GM10847 (cell line): ENCODE results near the gene IGF1R.

ENCODE experiments used
- POLR2A ChIP-seq: IDR thresholded peaks from 2 replicates; pipeline ENCODE4 v1.6.1; 2011; ENCODE audit not compliant: insufficient read length; ENCODE audit errors: extremely low read depth

IGF1R gene

DNA sequence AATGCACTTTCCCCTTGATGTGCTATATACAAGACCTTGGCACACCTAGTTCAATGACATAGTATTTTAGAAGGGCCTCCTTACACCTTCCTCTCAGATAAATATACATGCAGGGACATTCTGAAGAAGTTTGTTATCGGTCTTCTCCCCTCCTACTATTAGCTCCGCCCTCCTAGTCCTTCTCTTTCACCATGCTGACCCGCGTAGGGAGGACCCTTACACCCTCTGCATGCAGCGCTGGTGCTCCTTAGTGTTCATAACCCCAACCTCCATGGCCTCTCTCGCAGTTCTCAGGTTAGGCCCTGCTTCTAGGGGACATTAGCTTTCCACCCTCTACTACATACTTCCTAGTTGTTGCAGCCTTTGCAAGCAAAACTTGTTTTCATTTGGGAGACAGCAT lies 212.8 kb downstream of the IGF1R start:
- no peak for TF ChIP-seq POLR2A

DNA sequence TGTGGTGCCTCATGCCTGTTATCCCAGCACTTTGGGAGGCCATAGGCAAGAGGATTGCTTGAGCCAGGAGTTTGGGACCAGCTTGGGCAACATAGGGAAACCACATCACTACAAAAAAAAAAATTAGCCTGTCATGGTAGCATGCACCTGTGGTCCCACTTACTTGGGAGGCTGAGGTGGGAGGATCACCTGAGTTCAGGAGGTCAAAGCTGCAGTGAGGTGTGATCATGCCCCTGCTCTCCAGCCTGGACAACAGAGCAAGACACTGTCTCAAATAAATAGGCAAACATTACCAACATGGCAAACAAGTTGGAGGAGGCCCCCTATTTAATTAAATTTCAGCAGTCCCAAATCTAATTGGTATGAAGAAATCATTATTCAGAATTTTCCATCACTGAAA lies 215.6 kb downstream of the IGF1R start:
- no peak for TF ChIP-seq POLR2A

DNA sequence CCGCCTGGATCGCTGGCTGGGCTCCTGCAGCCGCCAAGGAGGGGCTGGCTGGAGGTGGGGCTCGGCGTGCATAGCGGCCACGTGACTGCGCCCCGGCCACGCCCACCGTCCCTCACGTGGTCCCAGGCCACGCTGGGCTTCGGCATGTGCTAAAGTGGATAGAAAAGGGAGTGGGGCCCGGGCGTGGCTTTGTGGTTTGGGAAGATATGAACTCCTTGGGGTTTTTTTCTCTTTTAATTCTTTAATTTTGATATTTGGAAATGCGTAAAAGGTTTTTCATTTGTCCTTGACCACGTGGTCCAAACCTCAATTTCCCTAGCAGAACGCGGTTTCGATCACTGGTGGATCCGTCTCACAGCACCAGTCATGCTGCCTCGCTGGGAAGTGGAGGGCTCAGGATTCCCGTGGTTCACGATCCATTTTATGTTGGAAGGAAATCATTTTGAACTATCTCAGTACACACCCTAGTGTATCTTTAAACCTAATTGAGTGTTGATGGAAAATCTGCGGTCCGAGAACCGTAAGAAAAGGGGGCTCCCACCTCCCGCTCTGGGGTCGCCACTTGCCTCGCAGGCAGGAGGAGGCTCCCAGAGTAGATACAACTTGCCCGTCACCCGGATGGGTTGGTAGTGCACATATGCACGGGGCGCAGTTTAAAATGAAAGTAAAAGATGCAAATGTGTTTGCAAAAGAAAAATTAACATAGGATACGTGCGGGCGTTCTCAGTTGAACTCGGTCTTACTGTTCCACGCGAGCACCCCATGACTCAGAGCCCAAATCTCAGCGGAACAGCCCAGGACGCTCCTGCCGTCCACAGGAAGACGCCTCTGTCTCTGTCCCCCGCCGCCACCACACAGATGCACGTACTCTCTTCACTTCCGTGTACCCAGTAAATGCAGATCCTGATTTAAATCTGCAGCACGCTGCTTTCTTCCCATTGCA lies 217.3 kb downstream of the IGF1R start:
- no peak for TF ChIP-seq POLR2A

DNA sequence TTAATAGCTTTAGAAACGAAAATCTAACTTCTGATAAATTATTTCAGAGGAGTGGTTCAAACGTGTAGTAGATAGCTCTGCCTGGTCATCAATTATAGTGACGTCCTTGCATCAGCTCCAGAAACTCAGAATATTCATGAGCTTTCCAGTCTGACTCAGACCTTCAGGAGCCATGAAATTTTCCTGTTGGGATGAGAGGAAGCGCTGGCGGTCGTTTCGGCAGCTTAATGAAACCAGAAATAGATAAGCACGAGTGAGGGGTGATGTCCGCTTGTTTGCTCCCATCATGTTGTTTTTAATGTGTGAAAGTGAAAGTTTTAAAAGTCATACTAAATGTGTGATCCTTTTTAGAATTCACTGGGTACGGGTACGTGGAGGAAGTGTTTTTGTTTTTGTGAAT lies 218.2 kb downstream of the IGF1R start:
- no peak for TF ChIP-seq POLR2A

DNA sequence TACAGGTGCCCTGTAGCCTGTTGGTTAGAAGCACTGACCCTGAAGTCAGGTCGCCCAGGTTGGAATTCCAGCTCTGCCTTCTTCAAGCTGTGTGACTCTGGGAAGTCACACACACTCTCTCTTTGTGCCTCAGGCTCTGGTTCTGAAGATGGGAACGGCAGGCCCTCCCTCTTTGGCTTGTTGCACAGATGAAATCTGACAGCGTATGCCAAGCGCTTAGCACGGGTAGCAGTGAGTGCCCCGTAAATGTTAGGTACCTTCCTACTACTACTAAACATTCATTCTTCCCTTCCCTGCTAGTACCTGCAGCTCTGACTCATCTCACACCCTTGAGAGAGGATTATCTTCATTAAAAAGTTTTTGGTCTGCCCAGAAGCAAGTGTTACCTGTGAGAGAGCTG lies 220.2 kb downstream of the IGF1R start:
- TF ChIP-seq POLR2A: no peak

DNA sequence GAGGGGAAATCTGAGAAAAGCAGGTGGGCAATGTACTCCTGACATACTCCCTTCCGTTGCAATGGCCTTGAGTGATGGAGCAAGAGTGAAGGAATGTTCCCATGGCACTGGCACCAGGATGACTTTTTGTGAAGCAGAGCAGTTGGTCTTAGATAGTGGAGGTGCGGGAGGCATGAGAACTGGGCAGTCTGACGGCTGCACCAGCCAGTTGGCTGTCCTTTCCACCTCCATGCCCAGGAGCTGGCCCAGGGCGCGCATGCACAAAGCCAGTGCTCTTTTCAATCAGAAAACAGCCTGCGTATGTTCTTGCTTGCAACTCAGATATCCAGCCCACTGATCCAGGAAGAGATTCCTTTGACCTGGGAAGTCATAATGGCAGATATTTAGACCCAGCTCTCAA lies 222.4 kb downstream of the IGF1R start:
- TF ChIP-seq POLR2A: no peak

DNA sequence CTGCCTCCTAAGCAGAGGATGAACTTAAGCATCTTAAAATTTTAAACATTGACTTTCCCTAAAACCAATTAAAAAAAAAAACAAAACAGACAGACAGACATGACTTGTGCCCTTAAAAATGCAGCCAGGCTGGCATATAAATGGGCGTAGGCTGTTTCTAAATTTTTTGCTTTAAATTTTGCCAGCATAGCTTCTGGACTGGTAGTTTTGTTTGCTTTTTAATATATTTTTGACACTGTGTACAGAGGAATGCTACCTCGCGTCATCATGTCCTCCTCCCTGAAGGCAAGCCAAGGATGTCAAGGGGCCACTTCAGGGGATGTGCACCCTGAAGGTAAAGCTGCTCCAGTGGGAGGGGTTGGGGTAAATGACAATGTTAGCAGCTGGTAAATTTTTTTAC lies 224.4 kb downstream of the IGF1R start:
- no peak for TF ChIP-seq POLR2A

DNA sequence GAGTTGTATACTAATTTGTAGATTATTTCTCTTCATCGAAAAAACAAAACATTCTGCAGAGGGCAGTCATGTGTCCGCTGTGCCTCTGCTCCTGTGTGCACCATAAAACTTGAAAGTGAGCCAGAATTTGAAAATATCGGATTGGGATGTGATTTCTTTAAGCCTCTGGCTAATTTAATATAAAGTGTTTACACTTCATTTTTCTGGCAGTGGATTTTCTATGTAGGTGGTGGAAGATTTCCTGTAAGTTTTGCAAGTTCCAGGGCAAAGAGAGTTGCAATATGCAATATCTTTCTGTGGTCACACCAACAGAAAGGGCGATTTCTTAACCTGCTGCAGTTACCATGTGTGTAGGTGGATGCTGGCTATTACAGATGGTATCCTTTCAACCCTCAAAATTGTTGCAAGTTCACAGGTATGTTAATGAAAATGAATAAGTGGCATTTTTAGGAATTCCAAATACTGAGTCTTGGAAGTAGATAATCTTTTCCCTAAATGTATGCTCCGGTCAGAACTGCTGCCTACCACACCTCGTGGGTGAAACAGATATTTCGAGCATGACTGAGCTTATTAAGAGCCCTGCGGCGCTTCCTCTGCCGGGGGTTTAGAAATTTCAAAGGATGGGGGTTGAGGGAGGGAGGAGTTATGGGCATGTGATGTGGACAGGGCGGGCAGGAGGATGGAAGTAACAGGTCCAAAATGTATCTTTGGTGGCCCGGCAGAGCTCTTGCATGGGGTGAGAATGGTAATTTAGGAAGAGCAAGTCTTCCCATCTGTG lies 225.3 kb downstream of the IGF1R start:
- no peak for TF ChIP-seq POLR2A

DNA sequence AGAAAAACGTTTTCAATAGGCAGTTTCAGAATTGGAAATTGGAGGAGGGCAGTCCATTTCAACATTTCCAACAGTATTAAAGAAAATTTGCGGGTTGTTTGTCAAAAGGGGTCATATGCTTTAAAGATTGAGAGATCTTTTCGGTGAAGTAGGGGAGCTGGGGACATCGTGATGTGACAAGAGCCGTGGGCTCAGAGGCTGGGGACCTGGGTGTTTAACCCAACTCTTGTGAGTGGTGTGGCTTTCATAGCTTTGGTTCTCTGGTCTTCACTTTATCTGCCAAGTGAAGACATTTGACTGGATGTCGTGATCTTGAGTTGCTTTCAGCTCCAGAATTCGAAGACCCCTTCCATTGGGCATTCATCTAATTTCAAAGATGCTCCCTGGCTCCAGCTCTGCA lies 226.0 kb downstream of the IGF1R start:
- no peak for TF ChIP-seq POLR2A

DNA sequence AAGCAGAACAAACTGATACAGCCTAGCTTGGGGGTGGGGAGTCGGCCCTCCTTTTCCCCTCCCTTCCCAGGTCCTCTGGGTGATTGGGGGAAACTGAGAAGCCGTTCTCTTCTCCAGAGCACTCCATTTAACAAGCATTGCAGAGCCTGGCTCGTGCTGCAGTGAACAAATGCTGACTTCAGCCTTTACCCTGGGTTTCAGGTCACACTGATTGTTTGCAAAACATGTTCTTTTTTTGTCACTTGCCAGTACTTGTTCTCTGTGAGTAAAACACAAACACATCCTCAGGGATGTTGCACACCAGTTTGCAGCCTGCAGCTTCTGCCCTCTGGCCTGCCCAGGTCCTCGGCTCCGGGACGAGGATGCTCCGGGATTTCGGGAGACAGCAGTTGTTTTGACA lies 226.4 kb downstream of the IGF1R start:
- no peak for TF ChIP-seq POLR2A

DNA sequence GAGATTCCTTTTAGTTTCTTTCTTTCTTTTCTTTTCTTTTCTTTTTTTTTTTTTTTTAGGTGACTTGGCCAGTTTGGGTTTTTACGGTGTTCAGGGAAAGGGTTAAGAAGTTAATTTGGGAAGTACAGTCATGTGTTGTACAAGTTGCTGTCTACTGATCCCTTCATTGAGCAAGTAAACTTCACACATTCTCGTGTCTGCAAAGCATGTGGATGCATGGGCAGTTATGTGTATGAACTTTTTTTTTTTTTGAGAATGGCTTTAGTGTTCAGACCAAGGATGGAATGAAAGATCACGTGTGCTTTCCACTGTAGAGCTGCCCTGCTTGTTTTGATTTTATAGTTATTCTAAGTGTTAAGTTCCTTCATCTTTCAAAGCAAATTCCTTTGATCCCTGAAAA lies 227.0 kb downstream of the IGF1R start:
- no peak for TF ChIP-seq POLR2A

DNA sequence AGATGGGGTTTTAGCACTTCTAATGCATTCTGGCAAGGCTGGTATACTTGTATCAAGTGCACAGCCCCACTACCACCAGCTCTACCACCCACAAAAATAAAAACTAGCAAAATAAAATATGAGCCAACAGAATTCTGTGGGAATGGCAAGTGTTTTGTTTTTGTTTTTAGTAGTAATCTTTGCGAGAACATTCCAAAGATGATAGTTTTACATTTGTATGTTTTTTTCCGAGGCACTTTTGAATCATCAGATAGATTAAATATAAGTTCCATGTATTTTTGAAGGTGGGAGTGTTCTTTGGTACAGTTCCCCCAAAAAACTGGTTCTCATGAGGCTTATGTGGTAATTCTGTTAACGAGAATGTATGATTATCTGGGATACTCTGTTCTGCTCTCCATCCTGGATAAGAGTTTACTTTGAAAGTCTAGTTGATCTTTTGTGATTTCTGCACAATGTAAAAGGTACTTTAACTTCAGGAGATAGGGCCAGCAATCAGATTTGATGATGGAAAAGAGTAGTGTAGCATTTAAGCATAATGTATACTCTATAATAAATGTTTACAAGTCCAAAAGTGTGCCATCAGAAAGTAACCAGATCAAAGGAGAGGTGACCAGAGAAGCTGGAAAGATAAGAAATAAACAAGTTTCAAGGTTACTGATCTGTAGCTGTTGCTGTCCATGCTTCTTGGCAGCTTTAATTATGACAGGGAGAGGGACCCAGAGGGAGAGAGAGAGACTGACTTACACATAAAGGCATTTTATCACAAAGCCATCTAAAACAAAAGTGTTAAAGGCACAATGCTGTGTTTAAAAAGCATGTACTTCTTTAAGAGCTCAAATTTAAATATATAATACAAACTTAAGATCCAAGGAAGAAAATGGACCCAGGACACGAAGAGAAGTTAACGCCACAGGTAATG lies 228.4 kb downstream of the IGF1R start:
- no peak for TF ChIP-seq POLR2A

DNA sequence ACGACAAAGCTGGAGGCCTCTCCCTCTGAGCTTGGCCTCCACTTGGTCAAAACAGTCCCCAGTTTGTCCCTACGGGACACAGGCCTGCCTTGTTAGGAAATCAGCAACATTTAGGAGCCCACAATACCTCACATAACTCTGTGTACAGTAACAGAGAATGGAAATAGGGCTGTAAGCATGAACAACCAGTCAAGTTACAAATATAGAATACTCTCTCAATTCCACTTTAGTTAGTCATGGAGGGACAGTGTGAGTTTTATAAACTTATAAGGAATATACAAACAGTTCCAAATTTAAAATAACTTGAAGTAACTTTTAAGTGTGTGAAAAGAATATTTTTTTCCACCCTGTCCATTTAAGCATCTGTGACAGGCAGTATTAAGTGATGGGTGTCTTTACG lies 229.8 kb downstream of the IGF1R start:
- TF ChIP-seq POLR2A: no peak

DNA sequence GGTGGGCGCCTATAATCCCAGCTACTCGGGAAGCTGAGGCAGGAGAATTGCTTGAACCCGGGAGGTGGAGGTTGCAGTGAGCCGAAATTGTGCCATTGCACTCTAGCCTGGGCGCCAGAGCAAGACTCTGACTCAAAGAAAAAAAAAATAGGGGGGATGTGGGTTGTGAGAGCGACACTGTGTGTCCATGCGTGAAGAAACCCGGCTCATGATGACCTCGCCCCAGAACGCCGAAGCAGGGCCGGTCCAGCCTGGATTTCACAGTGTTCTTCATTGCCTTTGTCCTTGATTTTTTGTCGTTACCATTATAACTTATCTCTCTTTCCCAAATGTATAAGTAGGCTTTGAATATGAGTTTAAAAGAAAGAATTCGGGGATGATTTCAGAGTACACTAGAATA lies 230.5 kb downstream of the IGF1R start:
- TF ChIP-seq POLR2A: no peak
